Activated gamma-delta T cell treated with anti-CD3 and anti-CD28 coated beads, Interleukin-2, amount 50 U/mL, for 16 hours (primary cell): Measurements from ENCODE around the gene TXNL4B.
"Not testable (repeated sequence)": the region's sequence is repeated elsewhere in the genome, so short reads cannot be mapped to it uniquely, and the experiment has no call there.

Experiments used
- DNase-seq: peaks from one replicate; pipeline ENCODE4 v3.0.0-alpha.2; 2020; ENCODE audit warnings: low read depth

TXNL4B gene

DNA sequence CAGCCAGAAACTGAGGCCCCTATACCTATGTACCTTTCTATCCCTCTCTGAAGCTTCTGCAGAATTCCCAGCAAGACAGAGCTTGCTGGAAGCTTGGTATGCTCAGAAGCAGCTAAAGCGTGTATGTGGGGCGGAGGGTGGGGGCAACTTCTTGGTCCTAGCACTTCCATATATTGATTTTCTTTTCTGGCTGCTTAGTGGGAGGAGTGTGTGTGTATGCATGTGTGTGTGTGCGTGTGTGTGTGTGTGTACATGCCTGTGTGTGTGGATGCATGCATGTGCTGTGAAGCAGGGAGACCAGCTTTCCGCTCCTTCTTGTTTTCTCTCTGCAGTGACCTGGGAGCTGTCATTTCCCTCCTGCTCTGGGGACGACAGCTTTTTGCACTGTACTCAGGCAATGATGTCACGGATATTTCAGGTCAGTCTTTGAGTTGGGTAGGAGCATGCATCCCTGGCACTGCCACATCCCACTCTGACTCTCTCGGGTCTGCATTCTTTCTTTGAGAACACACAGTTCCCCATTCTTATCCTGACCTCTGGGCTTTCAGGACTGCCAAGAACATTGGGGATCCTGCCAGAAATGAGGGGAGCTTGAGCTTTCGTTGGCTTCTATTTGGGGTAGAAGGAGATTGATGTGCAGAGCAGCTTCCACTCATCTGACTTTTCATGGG lies 19.7 kb downstream of the TXNL4B start:
- no peak for DNase-seq

DNA sequence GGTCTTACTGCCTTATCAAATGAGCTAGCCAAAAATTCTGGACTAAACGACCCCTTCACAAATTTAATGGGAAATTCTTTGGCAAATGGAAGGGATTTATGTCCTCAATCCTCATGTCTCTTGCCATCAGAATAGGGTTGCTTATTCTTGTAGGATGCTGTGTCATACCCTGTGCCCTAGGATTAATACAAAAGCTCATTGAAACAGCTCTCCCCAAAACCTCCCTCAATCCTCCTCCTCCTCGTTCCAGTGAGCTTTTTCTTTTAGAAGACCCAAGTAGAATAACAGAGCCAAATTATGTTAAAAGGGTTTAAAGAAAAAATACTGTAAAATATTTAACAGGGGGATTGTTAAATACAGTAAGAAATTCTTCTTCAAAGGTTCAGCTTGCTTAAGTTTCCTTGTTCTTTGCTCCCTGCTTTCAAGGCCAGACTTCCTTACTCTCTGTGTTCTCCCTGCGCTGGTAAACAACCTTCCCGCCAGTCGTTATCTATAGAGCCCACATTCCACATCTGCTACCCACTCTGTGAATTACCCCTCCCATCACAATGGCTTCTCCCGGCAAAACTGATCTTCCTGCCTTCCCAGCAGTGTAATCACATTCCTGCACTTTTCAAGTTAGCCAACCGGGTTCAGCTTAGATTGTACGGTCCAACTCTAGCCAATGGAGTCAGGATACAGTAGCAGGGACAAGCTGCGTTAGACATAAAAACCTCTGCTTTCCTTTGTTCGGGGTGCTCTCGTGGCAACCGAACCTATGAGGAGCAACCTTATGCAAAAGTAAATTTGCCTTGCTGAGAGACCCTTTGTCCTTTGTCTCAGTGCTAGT lies 20.7 kb downstream of the TXNL4B start:
- no peak for DNase-seq

DNA sequence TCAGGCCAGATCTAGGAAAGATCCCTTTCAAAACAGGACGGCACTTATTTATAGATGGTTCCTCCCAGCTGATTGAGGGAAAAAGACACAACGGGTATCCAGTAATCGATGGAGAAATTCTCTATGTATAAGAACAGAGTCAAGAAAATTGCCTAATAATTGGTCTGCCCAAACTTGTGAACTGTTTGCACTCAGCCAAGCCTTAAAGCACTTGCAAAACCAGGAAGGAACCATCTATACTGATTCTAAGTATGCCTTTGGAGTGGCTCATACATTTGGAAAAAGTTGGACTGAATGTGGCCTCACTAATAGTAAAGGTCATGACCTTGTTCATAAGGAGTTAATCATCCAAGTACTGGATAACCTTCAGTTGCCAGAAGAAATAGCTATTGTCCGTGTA lies 24.5 kb downstream of the TXNL4B start:
- no peak for DNase-seq

- DNase-seq = no peak
Measured at GRCh38 chr16:72066747-72067146, 26.7 kb downstream of the TXNL4B start.

- no peak for DNase-seq
Measured at GRCh38 chr16:72064361-72064894, 29.0 kb downstream of the TXNL4B start.

- DNase-seq = no peak
Measured at GRCh38 chr16:72061564-72061963, 31.9 kb downstream of the TXNL4B start.

DNA sequence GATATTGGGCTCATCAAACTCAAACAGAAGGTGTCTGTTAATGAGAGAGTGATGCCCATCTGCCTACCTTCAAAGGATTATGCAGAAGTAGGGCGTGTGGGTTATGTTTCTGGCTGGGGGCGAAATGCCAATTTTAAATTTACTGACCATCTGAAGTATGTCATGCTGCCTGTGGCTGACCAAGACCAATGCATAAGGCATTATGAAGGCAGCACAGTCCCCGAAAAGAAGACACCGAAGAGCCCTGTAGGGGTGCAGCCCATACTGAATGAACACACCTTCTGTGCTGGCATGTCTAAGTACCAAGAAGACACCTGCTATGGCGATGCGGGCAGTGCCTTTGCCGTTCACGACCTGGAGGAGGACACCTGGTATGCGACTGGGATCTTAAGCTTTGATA lies 33.0 kb downstream of the TXNL4B start:
- no peak for DNase-seq

DNA sequence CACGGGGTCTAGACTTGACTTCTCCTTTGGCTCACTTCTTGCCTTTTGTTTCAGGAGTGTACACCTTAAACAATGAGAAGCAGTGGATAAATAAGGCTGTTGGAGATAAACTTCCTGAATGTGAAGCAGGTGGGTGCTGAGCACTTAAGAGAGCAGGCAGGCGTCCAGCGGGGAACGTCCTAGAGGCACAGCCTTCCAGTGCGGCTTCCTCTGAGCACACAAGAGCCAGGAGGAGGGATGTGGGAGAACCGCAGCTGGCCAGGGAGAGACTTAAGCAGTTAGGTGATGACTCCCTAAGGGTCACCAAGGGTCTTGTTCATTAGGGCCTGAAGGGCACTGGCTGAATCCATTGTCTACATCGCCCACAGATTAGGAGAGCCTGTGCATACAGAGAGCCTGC lies 34.4 kb downstream of the TXNL4B start:
- DNase-seq = not testable (repeated sequence)

DNA sequence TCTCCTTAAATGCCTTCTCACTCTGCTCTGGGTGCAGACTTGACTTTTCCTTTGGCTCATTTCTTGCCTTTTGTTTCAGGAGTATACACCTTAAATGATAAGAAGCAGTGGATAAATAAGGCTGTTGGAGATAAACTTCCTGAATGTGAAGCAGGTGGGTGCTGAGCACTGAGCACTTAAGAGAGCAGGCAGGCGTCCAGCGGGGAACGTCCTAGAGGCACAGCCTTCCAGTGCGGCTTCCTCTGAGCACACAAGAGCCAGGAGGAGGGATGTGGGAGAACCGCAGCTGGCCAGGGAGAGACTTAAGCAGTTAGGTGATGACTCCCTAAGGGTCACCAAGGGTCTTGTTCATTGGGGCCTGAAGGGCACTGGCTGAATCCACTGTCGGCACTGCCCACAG lies 36.1 kb downstream of the TXNL4B start:
- DNase-seq = not testable (repeated sequence)

GRCh38 chr16:72055911-72056310 lies 37.5 kb downstream of the TXNL4B start:
- no peak for DNase-seq

GRCh38 chr16:72054254-72054847 lies 39.1 kb downstream of the TXNL4B start, which contains the start of gene HP:
Gene HP, plus strand, starts transcription at chr16:72054505. Its CDS starts 148 bp downstream, at chr16:72054653.
- DNase-seq = not testable (repeated sequence)

GRCh38 chr16:72051818-72052217 lies 41.6 kb downstream of the TXNL4B start:
- no peak for DNase-seq

GRCh38 chr16:72050769-72051464 lies 42.5 kb downstream of the TXNL4B start:
- DNase-seq = no peak

- no peak for DNase-seq
Measured at GRCh38 chr16:72049110-72049509, 44.3 kb downstream of the TXNL4B start.

DNA sequence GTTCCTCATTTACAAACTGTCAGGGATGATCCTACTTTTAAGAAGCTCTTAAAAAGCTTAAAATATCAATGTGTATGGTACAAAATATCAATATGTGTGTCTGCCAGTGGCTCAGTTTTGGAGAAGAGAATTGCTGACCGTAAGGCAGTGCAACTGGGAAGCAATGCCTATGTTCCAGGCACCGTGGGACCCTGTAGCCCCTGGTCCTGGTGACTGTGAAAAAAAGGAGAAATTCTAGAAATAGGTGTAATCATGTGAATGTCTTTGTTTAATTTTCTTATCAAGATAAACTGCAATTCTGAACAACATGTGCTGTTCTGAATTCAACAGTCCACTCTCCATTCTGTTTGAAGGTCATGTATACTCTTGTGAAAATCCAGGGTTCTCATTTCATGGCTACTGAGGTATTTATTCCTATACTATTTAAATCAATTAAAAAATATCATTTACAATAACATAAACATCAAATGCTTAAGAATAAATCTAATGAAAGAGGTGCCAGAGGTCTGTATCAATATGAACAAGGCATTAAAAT lies 48.5 kb downstream of the TXNL4B start:
- no peak for DNase-seq

DNA sequence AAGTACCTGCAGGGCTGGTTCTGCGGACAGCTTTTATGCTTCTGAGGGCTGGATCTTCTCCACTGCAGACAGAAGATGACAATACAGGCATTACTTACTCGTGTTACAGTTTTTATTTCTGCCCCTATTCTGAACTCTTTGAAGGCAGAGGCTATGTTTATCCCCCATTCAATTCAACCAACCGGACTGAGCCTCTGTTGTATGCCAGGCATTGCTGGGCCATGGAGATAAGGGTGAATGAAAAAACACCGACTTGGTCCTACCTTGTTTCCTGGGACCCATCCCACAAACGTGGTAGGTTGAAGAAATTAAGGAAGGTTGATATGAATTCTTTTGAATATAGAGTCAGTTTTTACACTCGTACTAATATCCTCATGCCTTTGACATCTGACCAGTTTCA lies 49.1 kb downstream of the TXNL4B start:
- DNase-seq = no peak

DNA sequence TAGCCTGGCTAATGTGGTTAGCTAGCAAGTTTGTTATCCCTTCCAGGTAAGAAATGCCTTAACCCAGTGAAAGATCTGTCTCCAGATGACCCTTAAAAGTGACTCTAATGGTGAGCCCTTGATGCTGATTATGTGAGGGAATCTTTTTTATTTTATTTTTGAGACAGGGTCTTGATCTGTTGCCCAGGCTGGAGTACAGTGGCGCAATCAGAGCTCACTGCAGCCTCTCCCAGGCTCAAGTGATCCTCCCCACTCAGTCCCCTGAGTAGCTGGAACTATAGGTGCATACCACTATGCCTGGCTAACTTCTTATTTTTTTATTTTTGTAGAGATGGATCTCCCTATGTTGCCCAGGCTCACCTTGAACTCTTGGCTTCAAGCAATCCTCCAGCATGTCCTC lies 49.9 kb downstream of the TXNL4B start:
- no peak for DNase-seq

DNA sequence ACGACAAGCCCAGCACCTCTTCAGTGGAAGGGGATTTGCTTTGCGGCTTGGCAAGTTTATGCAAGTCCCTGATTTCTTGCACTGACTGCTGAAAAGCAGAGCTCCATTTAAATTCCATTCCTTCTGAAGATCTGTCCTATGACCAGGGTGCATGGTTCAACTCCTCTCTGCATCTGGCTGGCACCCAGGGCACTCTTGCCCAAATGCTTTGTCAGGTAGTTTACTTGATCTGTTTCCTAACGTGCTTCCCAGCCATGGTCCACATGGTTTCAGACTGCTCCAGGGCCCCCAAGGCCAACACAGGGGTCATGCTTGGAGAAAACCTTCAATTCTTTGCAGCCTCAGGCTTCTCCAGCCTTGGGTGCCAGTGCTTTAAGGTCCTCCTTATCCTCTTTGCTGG lies 50.4 kb downstream of the TXNL4B start:
- DNase-seq = no peak

- no peak for DNase-seq
Measured at GRCh38 chr16:72042157-72042660, 51.2 kb downstream of the TXNL4B start.

DNA sequence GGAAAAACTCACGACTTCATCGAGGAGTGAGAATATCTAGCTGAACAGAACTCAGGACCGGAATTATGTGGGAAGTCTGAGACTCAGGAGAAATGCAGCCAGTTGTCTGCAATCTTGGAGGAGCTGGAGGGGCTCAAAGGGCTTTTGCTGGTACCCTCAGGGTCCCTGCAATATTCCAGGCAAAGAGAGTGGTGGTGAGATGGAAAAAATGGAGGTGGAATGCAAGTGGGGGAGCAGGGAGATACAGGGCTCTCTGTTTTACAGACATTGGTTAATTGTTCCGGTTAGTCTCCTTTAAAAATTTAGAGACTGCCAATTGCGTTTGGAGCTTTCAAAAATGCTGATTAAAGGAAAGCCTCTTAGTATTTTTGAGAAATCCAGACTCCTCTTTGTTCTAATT lies 57.3 kb downstream of the TXNL4B start:
- DNase-seq = no peak
